IMR-90 (cell line): ENCODE results near the gene TGFB2. TPM values are rescaled to one million over a fixed set of nuclear protein-coding genes. Genes with fewer than 3 reads are reported as not detected.

Experiments
- ATAC-seq: fragments of 200-7000 bp; cut with Tn5 transposase; 2 replicates; pipeline ENCODE4 v1.9.1; 2020; ENCODE audit warnings: low read depth, mild to moderate bottlenecking, moderate library complexity
- BruUV-seq: library from RNA; stranded (reverse); fragments of 400-500 nt; replicated peaks from 2 replicates; lab custom pipeline; 2021; lab: Mats Ljungman, UMichigan
- CTCF ChIA-PET: fragments of 300-600 bp; formaldehyde crosslinking; extraction: SDS; loops from one replicate; lab custom pipeline; 2021; ENCODE audit warnings: antibody characterized with exemption; lab: Yijun Ruan, JAX
- POLR2A ChIA-PET: fragments of 300-600 bp; sonication (Branson Sonifier 250); formaldehyde crosslinking; loops from one replicate; lab custom pipeline; 2022; ENCODE audit warnings: antibody characterized with exemption; ENCODE audit not compliant: unreplicated experiment; lab: Charles Lee
- DNase-seq: peaks from one replicate; pipeline ENCODE4 v3.0.0; 2013
- H2AFZ ChIP-seq: replicated peaks from 2 replicates; pipeline ENCODE3; 2013; ENCODE audit warnings: low read length, mild to moderate bottlenecking; ENCODE audit not compliant: poor library complexity
- H2AK5ac ChIP-seq: 2 replicates; pipeline ENCODE4 v1.6.1; 2013; ENCODE audit warnings: low read depth, low read length, inconsistent platforms
- H2AK9ac ChIP-seq: replicated peaks from 2 replicates; pipeline ENCODE3; 2013; ENCODE audit warnings: mild to moderate bottlenecking, low read depth, low read length, moderate library complexity; ENCODE audit not compliant: poor library complexity
- H2BK120ac ChIP-seq: 2 replicates; pipeline ENCODE4 v1.6.1; 2013; ENCODE audit warnings: low read depth, low read length, inconsistent platforms
- H2BK15ac ChIP-seq: 3 replicates; pipeline ENCODE4 v1.6.1; 2013; ENCODE audit warnings: low read depth, low read length, inconsistent platforms
- H2BK20ac ChIP-seq: 2 replicates; pipeline ENCODE4 v1.6.1; 2013; ENCODE audit warnings: low read depth, mild to moderate bottlenecking, inconsistent platforms, low read length, moderate library complexity
- H2BK5ac ChIP-seq: 2 replicates; pipeline ENCODE4 v1.6.1; 2013; ENCODE audit warnings: mild to moderate bottlenecking, low read depth, low read length, inconsistent platforms; ENCODE audit not compliant: poor library complexity, severe bottlenecking
- H3K14ac ChIP-seq: replicated peaks from 2 replicates; pipeline ENCODE4 v1.6.1; 2013; ENCODE audit warnings: low read depth, low read length, inconsistent platforms
- H3K18ac ChIP-seq: 2 replicates; pipeline ENCODE4 v1.6.1; 2013; ENCODE audit warnings: low read depth, low read length, control low read depth
- H3K23ac ChIP-seq: 2 replicates; pipeline ENCODE4 v1.6.1; 2013; ENCODE audit warnings: low read depth, low read length, inconsistent platforms
- H3K27ac ChIP-seq: 2 replicates; pipeline ENCODE4 v1.5.1; 2013; ENCODE audit warnings: mild to moderate bottlenecking, control low read depth, low read length; ENCODE audit not compliant: insufficient read depth
- H3K27me3 ChIP-seq: 2 replicates; pipeline ENCODE4 v1.6.1; 2013; ENCODE audit warnings: low read length; ENCODE audit not compliant: control insufficient read depth, insufficient read depth
- H3K36me3 ChIP-seq: 2 replicates; pipeline ENCODE4 v1.6.1; 2013; ENCODE audit warnings: low read length, mixed read lengths; ENCODE audit not compliant: control insufficient read depth, insufficient read depth
- H3K4ac ChIP-seq: 2 replicates; pipeline ENCODE4 v1.6.1; 2013; ENCODE audit warnings: low read depth, low read length, inconsistent platforms
- H3K4me1 ChIP-seq: 2 replicates; pipeline ENCODE4 v1.6.1; 2013; ENCODE audit warnings: low read length, mixed read lengths; ENCODE audit not compliant: control insufficient read depth, insufficient read depth
- H3K4me2 ChIP-seq: 2 replicates; pipeline ENCODE4 v1.6.1; 2013; ENCODE audit warnings: low read depth, mild to moderate bottlenecking, control low read depth, low read length, moderate library complexity
- H3K4me3 ChIP-seq: 2 replicates; pipeline ENCODE4 v1.5.1; 2013; ENCODE audit warnings: low read depth, mild to moderate bottlenecking, control low read depth, low read length, moderate library complexity; ENCODE audit not compliant: insufficient read depth
- H3K56ac ChIP-seq: 2 replicates; pipeline ENCODE4 v1.6.1; 2013; ENCODE audit warnings: low read length, inconsistent platforms; ENCODE audit not compliant: insufficient read depth; ENCODE audit errors: extremely low read depth
- H3K79me1 ChIP-seq, 2 experiments: 2 replicates each; pipeline ENCODE4 v1.6.1; 2013; ENCODE audit warnings: low read length in 2 of 2, inconsistent platforms in 1 of 2, low read depth in 1 of 2
- H3K9ac ChIP-seq: 2 replicates; pipeline ENCODE4 v1.6.1; 2013; ENCODE audit warnings: low read depth, low read length, control low read depth
- H3K9me1 ChIP-seq: 2 replicates; pipeline ENCODE4 v1.6.1; 2013; ENCODE audit warnings: low read length, inconsistent platforms; ENCODE audit not compliant: insufficient read depth
- H3K9me3 ChIP-seq: 2 replicates; pipeline ENCODE4 v1.6.1; 2013; ENCODE audit warnings: low read length; ENCODE audit not compliant: control insufficient read depth, insufficient read depth
- H4K20me1 ChIP-seq: 2 replicates; pipeline ENCODE4 v1.6.1; 2013; ENCODE audit warnings: low read length, inconsistent platforms; ENCODE audit not compliant: insufficient read depth
- H4K5ac ChIP-seq: 2 replicates; pipeline ENCODE4 v1.6.1; 2013; ENCODE audit warnings: mild to moderate bottlenecking, low read depth, low read length, control low read depth
- H4K8ac ChIP-seq, 2 experiments: 2 replicates each; pipeline ENCODE4 v1.6.1; 2013; ENCODE audit warnings: low read depth in 2 of 2, low read length in 2 of 2, control low read depth in 1 of 2, inconsistent platforms in 1 of 2
- H4K91ac ChIP-seq: 2 replicates; pipeline ENCODE4 v1.6.1; 2013; ENCODE audit warnings: low read depth, low read length, inconsistent platforms; ENCODE audit not compliant: insufficient read depth
- CTCF ChIP-seq: conservative IDR thresholded peaks from 2 replicates; pipeline ENCODE4 v1.5.1; 2012; ENCODE audit warnings: mild to moderate bottlenecking, low read depth, low read length, improper control_type of control experiment
- ELK1 ChIP-seq: fragments of 150-350 bp; IDR thresholded peaks from 2 replicates; pipeline ENCODE4 v1.6.1; 2016; ENCODE audit warnings: low read depth, mild to moderate bottlenecking, low read length, moderate library complexity, borderline replicate concordance
- MAFK ChIP-seq: IDR thresholded peaks from 2 replicates; pipeline ENCODE4 v1.6.1; 2012; ENCODE audit warnings: low read depth, low read length, improper control_type of control experiment
- MAZ ChIP-seq: IDR thresholded peaks from 2 replicates; pipeline ENCODE4 v1.6.1; 2012; ENCODE audit warnings: low read depth, mild to moderate bottlenecking, low read length, improper control_type of control experiment, moderate library complexity, borderline replicate concordance
- NFE2L2 ChIP-seq: fragments of 150-350 bp; IDR thresholded peaks from 2 replicates; pipeline ENCODE4 v1.6.1; 2016; ENCODE audit warnings: low read depth, mild to moderate bottlenecking, low read length
- RFX5 ChIP-seq: IDR thresholded peaks from 2 replicates; pipeline ENCODE4 v1.8.0; 2012; ENCODE audit warnings: low read depth, mild to moderate bottlenecking, low read length, moderate library complexity
- WGBS, 2 experiments: methylation state at CpG; one replicate each; pipeline versions ENCODE4 v1.1.5 to v1.1.7; 2013; ENCODE audit warnings: missing lambda C conversion rate in 2 of 2; ENCODE audit not compliant: insufficient read length in 1 of 2; ENCODE audit errors: extremely low coverage in 2 of 2; 5-methylcytosine and 5-hydroxymethylcytosine counted together
- dilution Hi-C: fragments of 300-500 bp; cut with HindIII; formaldehyde crosslinking; loops from one replicate; pipeline ENCODE4 v1.14.3; 2018; ENCODE audit warnings: low sequenced_read_pairs; ENCODE audit not compliant: unreplicated experiment
- in situ Hi-C: fragments of 300-500 bp; cut with MboI; formaldehyde crosslinking; loops from 3 replicates; pipeline ENCODE4 v1.14.3; 2019; ENCODE audit warnings: low sequenced_read_pairs, inconsistent platforms, mixed read lengths
- intact Hi-C: fragments of 100-400 bp; cut with micrococcal nuclease; formaldehyde crosslinking; loops from 2 replicates; pipeline ENCODE4 v1.10.0; 2022
- polyA plus RNA-seq, 3 experiments: library from polyadenylated mRNA; depleted of rRNA; stranded (reverse); fragments of >200 nt; gene quantifications; 2 replicates each; pipeline ENCODE4 v1.2.3, GENCODE V29; 2012; ENCODE audit warnings: low replicate concordance in 1 of 3
- total RNA-seq: library from RNA; depleted of rRNA; stranded (reverse); fragments of >200 nt; gene quantifications from 2 replicates; pipeline ENCODE4 v1.2.3, GENCODE V29; 2012

The TGFB2 gene
- total and polyA plus RNA-seq, 2 of the 4 experiments (the other 2 are of a cell fraction), result 3.7 to 3.8 TPM

- ChIA-PET POLR2A (no interaction called here), CTCF (no interaction called here)
- Histone ChIP-seq H3K9ac (no peak overlapping the region), H3K27ac (no peak overlapping the region), H4K8ac (no peak overlapping the region), H3K4ac (no peak overlapping the region), H3K9me1 (no peaks in the 10 kb centered on the region), H3K18ac (no peak overlapping the region), H4K91ac (no peak overlapping the region), H2BK5ac (no peak overlapping the region), H2AK5ac (no peak overlapping the region), H2BK120ac (no peak overlapping the region), H2BK15ac (no peak overlapping the region), H2BK20ac (no peak overlapping the region), H4K20me1 (no peaks in the 10 kb centered on the region), H3K9me3 (no peaks in the 10 kb centered on the region), H3K36me3 (no peaks in the 10 kb centered on the region; the same call in 1 of the 2 replicates), H2AFZ (no peak overlapping the region), H3K4me3 (no peak overlapping the region), H3K79me1 (peaks cover 0 to 14% of the 10 kb centered on the region in 2 experiments; a peak in 1 of 4 replicates), H3K56ac (no peak overlapping the region), H3K4me1 (peaks cover 2% of the 10 kb centered on the region; the same call in 1 of the 2 replicates), H3K4me2 (no peak overlapping the region), H3K14ac (no peak overlapping the region), H4K5ac (no peak overlapping the region), H3K23ac (no peak overlapping the region), H2AK9ac (no peak overlapping the region), H3K27me3 (no peaks in the 10 kb centered on the region)
- DNase-seq (no peak), ATAC-seq (no peak)
- TF ChIP-seq NFE2L2, result no peak
- TF ChIP-seq ELK1, result no peak
- TF ChIP-seq MAFK, result no peak
- TF ChIP-seq CTCF, result no peak
- TF ChIP-seq RFX5, result no peak
- no peak for TF ChIP-seq MAZ
- 70% methylated on average over 2 of the region's 4 CpGs; no CpG with 5 or more reads in 1 of the 2 experiments for WGBS, 2 experiments
- in situ Hi-C loops, result no loop called here
- BruUV-seq, result no TSS peak
- dilution Hi-C loops, result no loop called here
- intact Hi-C loops, result no loop called here
Observed at GRCh38 chr1:218392780-218393179, 47.6 kb downstream of the TGFB2 start.
